PFSK-1 (cell line): ENCODE measurements around the gene AGK.

Experiments used
- FOXP2 ChIP-seq: optimal IDR thresholded peaks from 2 replicates; pipeline ENCODE3; 2011; ENCODE audit warnings: borderline replicate concordance, control low read depth, inconsistent platforms; ENCODE audit not compliant: insufficient read depth; ENCODE audit errors: extremely low read length, extremely low read depth
- POLR2AphosphoS5 ChIP-seq: IDR thresholded peaks from 2 replicates; pipeline ENCODE4 v1.6.1; 2012; ENCODE audit warnings: low read depth, mild to moderate bottlenecking, control low read depth, low read length, moderate library complexity
- REST ChIP-seq, 2 experiments: IDR thresholded peaks; 2 replicates each; pipeline versions ENCODE4 v1.6.1 to v1.8.0; 2011 to 2012; ENCODE audit warnings: low read depth in 2 of 2, low read length in 2 of 2, control low read depth in 1 of 2, inconsistent platforms in 1 of 2, mild to moderate bottlenecking in 1 of 2, moderate library complexity in 1 of 2; ENCODE audit not compliant: insufficient read depth in 1 of 2
- SIN3A ChIP-seq: IDR thresholded peaks from 2 replicates; pipeline ENCODE4 v1.6.1; 2012; ENCODE audit warnings: mild to moderate bottlenecking, low read length, moderate library complexity, borderline replicate concordance; ENCODE audit not compliant: insufficient read depth
- TAF1 ChIP-seq: IDR thresholded peaks from 2 replicates; pipeline ENCODE4 v1.6.1; 2012; ENCODE audit warnings: low read length, control low read depth, borderline replicate concordance; ENCODE audit not compliant: insufficient read depth

The AGK gene

GRCh38 chr7:141586878-141587277 lies 35.7 kb downstream of the AGK start:
- TF ChIP-seq SIN3A (no peak), POLR2AphosphoS5 (no peak), REST (IDR thresholded peaks at IDR 0.05; ENCODE audit: insufficient read depth in 1 of 2, low read depth in 2 of 2, low read length in 2 of 2) (no peak), FOXP2 (no peak), TAF1 (no peak)

- TF ChIP-seq POLR2AphosphoS5 = no peak
- TF ChIP-seq SIN3A = no peak
- TF ChIP-seq FOXP2 = no peak
- no peak for TF ChIP-seq REST (IDR thresholded peaks at IDR 0.05; ENCODE audit: insufficient read depth in 1 of 2, low read depth in 2 of 2, low read length in 2 of 2)
- TF ChIP-seq TAF1 = no peak
These were observed 36.1 kb downstream of the AGK start for GRCh38 chr7:141587304-141587703.

GRCh38 chr7:141588912-141589311 lies 37.7 kb downstream of the AGK start:
- no peak for TF ChIP-seq REST (IDR thresholded peaks at IDR 0.05; ENCODE audit: insufficient read depth in 1 of 2, low read depth in 2 of 2, low read length in 2 of 2)
- no peak for TF ChIP-seq TAF1
- TF ChIP-seq POLR2AphosphoS5 = no peak
- TF ChIP-seq SIN3A = no peak
- no peak for TF ChIP-seq FOXP2

GRCh38 chr7:141590071-141590470 lies 38.9 kb downstream of the AGK start:
- no peak for TF ChIP-seq POLR2AphosphoS5
- no peak for TF ChIP-seq REST (IDR thresholded peaks at IDR 0.05; ENCODE audit: insufficient read depth in 1 of 2, low read depth in 2 of 2, low read length in 2 of 2)
- no peak for TF ChIP-seq SIN3A

GRCh38 chr7:141590666-141591065 lies 39.5 kb downstream of the AGK start:
- TF ChIP-seq SIN3A = no peak
- TF ChIP-seq POLR2AphosphoS5 = no peak
- TF ChIP-seq FOXP2 = no peak
- no peak for TF ChIP-seq TAF1
